Kidney (tissue), 14 donors: ENCODE data around the gene FEV. TPM values are rescaled to one million over a fixed set of nuclear protein-coding genes. Genes with fewer than 3 reads are reported as not detected.
A peak's percentile ranks its signal among the peaks of the same experiment; 100 is the strongest.

Experiments used
- DNase-seq, 5 donors: peaks; one replicate each; pipeline ENCODE4 v3.0.0-alpha.2; 2013 to 2020
- FAIRE-seq: peaks from 2 replicates; lab custom pipeline; 2012; peaks lifted over from hg19 to GRCh38; lab: Jason Lieb, UNC
- H3K27ac ChIP-seq, 2 donors: one replicate each; pipeline ENCODE4 v1.7.0; 2013; ENCODE audit warnings: low read depth in 2 of 2, low read length in 2 of 2, inconsistent platforms in 1 of 2
- H3K27me3 ChIP-seq: one replicate; pipeline ENCODE4 v1.7.1; 2013; ENCODE audit warnings: low read length, inconsistent platforms; ENCODE audit not compliant: control insufficient read depth, insufficient read depth
- H3K36me3 ChIP-seq, 3 donors: one replicate each; pipeline versions ENCODE4 v1.7.0 to v1.7.1; 2013; ENCODE audit warnings: low read length in 3 of 3, control low read depth in 1 of 3, inconsistent platforms in 1 of 3; ENCODE audit not compliant: insufficient read depth in 3 of 3, control insufficient read depth in 2 of 3
- H3K4me1 ChIP-seq, 3 donors: one replicate each; pipeline versions ENCODE4 v1.7.0 to v1.7.1; 2013; ENCODE audit warnings: low read length in 3 of 3, inconsistent platforms in 1 of 3, low read depth in 1 of 3; ENCODE audit not compliant: control insufficient read depth in 2 of 3, insufficient read depth in 2 of 3
- H3K4me3 ChIP-seq, 3 donors: one replicate each; pipeline versions ENCODE4 v1.7.0 to v1.8.1; 2013; ENCODE audit warnings: low read length in 3 of 3, control low read depth in 1 of 3, inconsistent platforms in 1 of 3
- H3K9ac ChIP-seq, 3 donors: one replicate each; pipeline versions ENCODE4 v1.7.0 to v1.7.1; 2013; ENCODE audit warnings: low read length in 3 of 3, control low read depth in 1 of 3, inconsistent platforms in 1 of 3
- H3K9me3 ChIP-seq, 3 donors: one replicate each; pipeline versions ENCODE4 v1.7.0 to v1.7.1; 2013; ENCODE audit warnings: low read length in 3 of 3, control low read depth in 1 of 3, inconsistent platforms in 1 of 3; ENCODE audit not compliant: control insufficient read depth in 2 of 3, insufficient read depth in 1 of 3
- CTCF ChIP-seq: IDR thresholded peaks from 3 replicates; pipeline ENCODE4 v1.5.1; 2012; ENCODE audit warnings: mild to moderate bottlenecking, moderate library complexity, borderline replicate concordance; ENCODE audit not compliant: insufficient read depth; ENCODE audit errors: extremely low read depth
- intact Hi-C: fragments of 100-400 bp; cut with DNase I; formaldehyde crosslinking; loops from one replicate; pipeline ENCODE4 v1.11.1; 2022
- polyA plus RNA-seq: library from polyadenylated mRNA; stranded (reverse); fragments of 350-450 nt; fragmentation: Illumina TruSeq; extraction: RNeasy Lipid Tissue Mini Kit (QIAGEN cat#74804); gene quantifications from one replicate; pipeline ENCODE4 v1.2.3, GENCODE V29; 2014; ENCODE audit warnings: low read depth, low replicate concordance; ENCODE audit not compliant: insufficient read depth
- total RNA-seq: library from RNA; stranded (reverse); fragmentation: NEBNext Ultra II Directional; extraction: Animal tissue kit (Norgen Biotek cat#: 25700); gene quantifications from one replicate; pipeline ENCODE4 v1.2.1, GENCODE V29; 2021
- donor health status: control.
- donor health status: control.
- donor health status: control.
- donor health status: control.
- donor health status: control.
- donor health status: DM: yes; HTN: yes; CAD: no.
- donor health status: Normal renal cell carcinoma (clear cell type).

The FEV gene
- total and polyA plus RNA-seq, 2 donors from 2014 or later: not detected

GRCh38 chr2:219030177-219030940 is 45.4 kb upstream of the FEV start:
- Histone ChIP-seq H3K4me3 (no peak overlapping the region), H3K27ac (no peak overlapping the region), H3K4me1 (no peaks in the 10 kb centered on the region), H3K27me3 (no peaks in the 10 kb centered on the region), H3K36me3 (no peaks in the 10 kb centered on the region), H3K9me3 (no peaks in the 10 kb centered on the region), H3K9ac (no peak overlapping the region)
- peak in 1 of 5 donors; percentile 70 for DNase-seq
- no peak for TF ChIP-seq CTCF
- intact Hi-C loops: no loop called here
- no peak for FAIRE-seq

GRCh38 chr2:219029829-219030165 is 44.8 kb upstream of the FEV start:
- TF ChIP-seq CTCF: peak; percentile 93
- FAIRE-seq: no peak
- DNase-seq: peak; percentile 81 to 89 (median 84)
- no peaks in the 10 kb centered on the region for H3K4me1 ChIP-seq
- H3K4me3 ChIP-seq: no peak overlapping the region
- H3K27me3 ChIP-seq: no peaks in the 10 kb centered on the region
- no peaks in the 10 kb centered on the region for H3K9me3 ChIP-seq
- H3K9ac ChIP-seq: no peak overlapping the region
- H3K27ac ChIP-seq: no peak overlapping the region
- H3K36me3 ChIP-seq: no peaks in the 10 kb centered on the region
- intact Hi-C loops: no loop called here

DNA sequence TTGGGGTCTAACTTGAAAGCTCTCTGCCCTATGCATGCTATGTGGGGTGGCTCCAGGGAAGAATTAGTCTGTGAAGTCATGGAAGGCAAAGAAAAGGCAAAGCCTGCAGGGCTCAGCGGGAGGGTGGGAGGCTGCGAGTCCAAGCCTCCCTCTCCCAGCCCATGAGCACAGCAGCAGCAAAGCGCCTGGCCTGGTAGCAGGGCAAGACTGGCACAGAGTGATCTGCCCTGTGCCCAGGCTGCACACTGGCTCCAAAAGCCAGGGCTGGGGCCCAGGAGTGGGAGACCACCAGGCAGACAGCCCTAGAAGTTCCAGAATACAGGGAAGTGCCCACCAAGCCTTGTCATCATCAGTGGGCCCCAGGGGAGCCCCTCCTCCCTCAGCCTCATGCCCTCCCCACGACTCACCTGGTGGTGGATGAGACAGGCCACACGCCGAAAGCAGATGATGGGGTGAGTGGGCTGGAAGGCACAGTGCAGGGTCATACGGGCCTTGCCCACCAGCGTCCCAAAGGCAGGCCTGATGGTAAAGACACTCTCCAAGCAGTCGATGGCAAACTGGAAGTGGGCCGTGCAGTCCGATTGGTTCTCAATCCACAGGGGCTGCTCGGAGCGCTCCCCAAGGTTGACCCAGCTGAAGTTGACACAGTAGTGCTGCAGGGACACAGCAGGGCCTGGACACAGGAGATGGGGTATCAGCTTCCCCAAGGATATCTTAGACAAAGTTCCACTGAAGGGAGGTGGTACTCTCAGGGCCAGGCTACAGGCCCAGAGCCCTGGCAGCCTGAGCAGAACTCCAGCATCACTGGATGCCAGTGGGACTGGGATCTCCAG is 44.2 kb upstream of the FEV start:
- intact Hi-C loops: no loop called here
- FAIRE-seq: no peak
- no peak overlapping the region for H3K4me3 ChIP-seq
- H3K4me1 ChIP-seq: no peaks in the 10 kb centered on the region
- H3K27me3 ChIP-seq: no peaks in the 10 kb centered on the region
- no peaks in the 10 kb centered on the region for H3K9me3 ChIP-seq
- H3K27ac ChIP-seq: no peak overlapping the region
- TF ChIP-seq CTCF: no peak
- no peak overlapping the region for H3K9ac ChIP-seq
- DNase-seq: peak in 1 of 5 donors; percentile 51
- no peaks in the 10 kb centered on the region for H3K36me3 ChIP-seq
